IMR-90 (cell line): ENCODE measurements around the gene MSI2. TPM values are rescaled to one million over a fixed set of nuclear protein-coding genes. Genes with fewer than 3 reads are reported as not detected.

Experiments used
- ATAC-seq: fragments of 200-7000 bp; cut with Tn5 transposase; 2 replicates; pipeline ENCODE4 v1.9.1; 2020; ENCODE audit warnings: low read depth, mild to moderate bottlenecking, moderate library complexity
- BruUV-seq: library from RNA; stranded (reverse); fragments of 400-500 nt; replicated peaks from 2 replicates; lab custom pipeline; 2021; lab: Mats Ljungman, UMichigan
- CTCF ChIA-PET: fragments of 300-600 bp; formaldehyde crosslinking; extraction: SDS; loops from one replicate; lab custom pipeline; 2021; ENCODE audit warnings: antibody characterized with exemption; lab: Yijun Ruan, JAX
- POLR2A ChIA-PET: fragments of 300-600 bp; sonication (Branson Sonifier 250); formaldehyde crosslinking; loops from one replicate; lab custom pipeline; 2022; ENCODE audit warnings: antibody characterized with exemption; ENCODE audit not compliant: unreplicated experiment; lab: Charles Lee
- DNase-seq: peaks from one replicate; pipeline ENCODE4 v3.0.0; 2013
- H2AFZ ChIP-seq: replicated peaks from 2 replicates; pipeline ENCODE3; 2013; ENCODE audit warnings: low read length, mild to moderate bottlenecking; ENCODE audit not compliant: poor library complexity
- H2AK5ac ChIP-seq: 2 replicates; pipeline ENCODE4 v1.6.1; 2013; ENCODE audit warnings: low read depth, low read length, inconsistent platforms
- H2AK9ac ChIP-seq: replicated peaks from 2 replicates; pipeline ENCODE3; 2013; ENCODE audit warnings: mild to moderate bottlenecking, low read depth, low read length, moderate library complexity; ENCODE audit not compliant: poor library complexity
- H2BK120ac ChIP-seq: 2 replicates; pipeline ENCODE4 v1.6.1; 2013; ENCODE audit warnings: low read depth, low read length, inconsistent platforms
- H2BK15ac ChIP-seq: 3 replicates; pipeline ENCODE4 v1.6.1; 2013; ENCODE audit warnings: low read depth, low read length, inconsistent platforms
- H2BK20ac ChIP-seq: 2 replicates; pipeline ENCODE4 v1.6.1; 2013; ENCODE audit warnings: low read depth, mild to moderate bottlenecking, inconsistent platforms, low read length, moderate library complexity
- H2BK5ac ChIP-seq: 2 replicates; pipeline ENCODE4 v1.6.1; 2013; ENCODE audit warnings: mild to moderate bottlenecking, low read depth, low read length, inconsistent platforms; ENCODE audit not compliant: poor library complexity, severe bottlenecking
- H3K14ac ChIP-seq: replicated peaks from 2 replicates; pipeline ENCODE4 v1.6.1; 2013; ENCODE audit warnings: low read depth, low read length, inconsistent platforms
- H3K18ac ChIP-seq: 2 replicates; pipeline ENCODE4 v1.6.1; 2013; ENCODE audit warnings: low read depth, low read length, control low read depth
- H3K23ac ChIP-seq: 2 replicates; pipeline ENCODE4 v1.6.1; 2013; ENCODE audit warnings: low read depth, low read length, inconsistent platforms
- H3K27ac ChIP-seq: 2 replicates; pipeline ENCODE4 v1.5.1; 2013; ENCODE audit warnings: mild to moderate bottlenecking, control low read depth, low read length; ENCODE audit not compliant: insufficient read depth
- H3K27me3 ChIP-seq: 2 replicates; pipeline ENCODE4 v1.6.1; 2013; ENCODE audit warnings: low read length; ENCODE audit not compliant: control insufficient read depth, insufficient read depth
- H3K36me3 ChIP-seq: 2 replicates; pipeline ENCODE4 v1.6.1; 2013; ENCODE audit warnings: low read length, mixed read lengths; ENCODE audit not compliant: control insufficient read depth, insufficient read depth
- H3K4ac ChIP-seq: 2 replicates; pipeline ENCODE4 v1.6.1; 2013; ENCODE audit warnings: low read depth, low read length, inconsistent platforms
- H3K4me1 ChIP-seq: 2 replicates; pipeline ENCODE4 v1.6.1; 2013; ENCODE audit warnings: low read length, mixed read lengths; ENCODE audit not compliant: control insufficient read depth, insufficient read depth
- H3K4me2 ChIP-seq: 2 replicates; pipeline ENCODE4 v1.6.1; 2013; ENCODE audit warnings: low read depth, mild to moderate bottlenecking, control low read depth, low read length, moderate library complexity
- H3K4me3 ChIP-seq: 2 replicates; pipeline ENCODE4 v1.5.1; 2013; ENCODE audit warnings: low read depth, mild to moderate bottlenecking, control low read depth, low read length, moderate library complexity; ENCODE audit not compliant: insufficient read depth
- H3K56ac ChIP-seq: 2 replicates; pipeline ENCODE4 v1.6.1; 2013; ENCODE audit warnings: low read length, inconsistent platforms; ENCODE audit not compliant: insufficient read depth; ENCODE audit errors: extremely low read depth
- H3K79me1 ChIP-seq, 2 experiments: 2 replicates each; pipeline ENCODE4 v1.6.1; 2013; ENCODE audit warnings: low read length in 2 of 2, inconsistent platforms in 1 of 2, low read depth in 1 of 2
- H3K9ac ChIP-seq: 2 replicates; pipeline ENCODE4 v1.6.1; 2013; ENCODE audit warnings: low read depth, low read length, control low read depth
- H3K9me1 ChIP-seq: 2 replicates; pipeline ENCODE4 v1.6.1; 2013; ENCODE audit warnings: low read length, inconsistent platforms; ENCODE audit not compliant: insufficient read depth
- H3K9me3 ChIP-seq: 2 replicates; pipeline ENCODE4 v1.6.1; 2013; ENCODE audit warnings: low read length; ENCODE audit not compliant: control insufficient read depth, insufficient read depth
- H4K20me1 ChIP-seq: 2 replicates; pipeline ENCODE4 v1.6.1; 2013; ENCODE audit warnings: low read length, inconsistent platforms; ENCODE audit not compliant: insufficient read depth
- H4K5ac ChIP-seq: 2 replicates; pipeline ENCODE4 v1.6.1; 2013; ENCODE audit warnings: mild to moderate bottlenecking, low read depth, low read length, control low read depth
- H4K8ac ChIP-seq, 2 experiments: 2 replicates each; pipeline ENCODE4 v1.6.1; 2013; ENCODE audit warnings: low read depth in 2 of 2, low read length in 2 of 2, control low read depth in 1 of 2, inconsistent platforms in 1 of 2
- H4K91ac ChIP-seq: 2 replicates; pipeline ENCODE4 v1.6.1; 2013; ENCODE audit warnings: low read depth, low read length, inconsistent platforms; ENCODE audit not compliant: insufficient read depth
- MAFK ChIP-seq: IDR thresholded peaks from 2 replicates; pipeline ENCODE4 v1.6.1; 2012; ENCODE audit warnings: low read depth, low read length, improper control_type of control experiment
- MAZ ChIP-seq: IDR thresholded peaks from 2 replicates; pipeline ENCODE4 v1.6.1; 2012; ENCODE audit warnings: low read depth, mild to moderate bottlenecking, low read length, improper control_type of control experiment, moderate library complexity, borderline replicate concordance
- NFE2L2 ChIP-seq: fragments of 150-350 bp; IDR thresholded peaks from 2 replicates; pipeline ENCODE4 v1.6.1; 2016; ENCODE audit warnings: low read depth, mild to moderate bottlenecking, low read length
- RAD21 ChIP-seq: IDR thresholded peaks from 2 replicates; pipeline ENCODE4 v1.6.1; 2012; ENCODE audit warnings: low read length, improper control_type of control experiment
- RFX5 ChIP-seq: IDR thresholded peaks from 2 replicates; pipeline ENCODE4 v1.8.0; 2012; ENCODE audit warnings: low read depth, mild to moderate bottlenecking, low read length, moderate library complexity
- WGBS, 2 experiments: methylation state at CpG; one replicate each; pipeline versions ENCODE4 v1.1.5 to v1.1.7; 2013; ENCODE audit warnings: missing lambda C conversion rate in 2 of 2; ENCODE audit not compliant: insufficient read length in 1 of 2; ENCODE audit errors: extremely low coverage in 2 of 2; 5-methylcytosine and 5-hydroxymethylcytosine counted together
- dilution Hi-C: fragments of 300-500 bp; cut with HindIII; formaldehyde crosslinking; loops from one replicate; pipeline ENCODE4 v1.14.3; 2018; ENCODE audit warnings: low sequenced_read_pairs; ENCODE audit not compliant: unreplicated experiment
- in situ Hi-C: fragments of 300-500 bp; cut with MboI; formaldehyde crosslinking; loops from 3 replicates; pipeline ENCODE4 v1.14.3; 2019; ENCODE audit warnings: low sequenced_read_pairs, inconsistent platforms, mixed read lengths
- intact Hi-C: fragments of 100-400 bp; cut with micrococcal nuclease; formaldehyde crosslinking; loops from 2 replicates; pipeline ENCODE4 v1.10.0; 2022
- polyA plus RNA-seq, 3 experiments: library from polyadenylated mRNA; depleted of rRNA; stranded (reverse); fragments of >200 nt; gene quantifications; 2 replicates each; pipeline ENCODE4 v1.2.3, GENCODE V29; 2012; ENCODE audit warnings: low replicate concordance in 1 of 3
- total RNA-seq: library from RNA; depleted of rRNA; stranded (reverse); fragments of >200 nt; gene quantifications from 2 replicates; pipeline ENCODE4 v1.2.3, GENCODE V29; 2012

The MSI2 gene
- total and polyA plus RNA-seq, 2 of the 4 experiments (the other 2 are of a cell fraction) = 13.0 to 16.0 TPM

GRCh38 chr17:57477522-57478362, 221.4 kb downstream of the MSI2 start:
- H3K4me1 ChIP-seq = peaks cover 24% of the 10 kb centered on the region
- peaks cover 9% of the 10 kb centered on the region for H4K20me1 ChIP-seq
- H3K18ac ChIP-seq = no peak overlapping the region
- in situ Hi-C loops (no loop called here), dilution Hi-C loops (no loop called here), intact Hi-C loops (no loop called here)
- H3K9me1 ChIP-seq = peaks cover 20% of the 10 kb centered on the region
- no peak overlapping the region for H3K4me3 ChIP-seq
- no peak overlapping the region for H4K91ac ChIP-seq
- BruUV-seq = no TSS peak
- H3K23ac ChIP-seq = no peak overlapping the region
- no peak overlapping the region for H2BK120ac ChIP-seq
- no peak overlapping the region for H3K27ac ChIP-seq
- H3K9ac ChIP-seq = no peak overlapping the region
- H3K56ac ChIP-seq = no peak overlapping the region
- H2AK5ac ChIP-seq = no peak overlapping the region
- no peak overlapping the region for H3K4me2 ChIP-seq
- WGBS, 2 experiments = 100% methylated on average over 1 of the region's 9 CpGs; no CpG with 5 or more reads in 1 of the 2 experiments
- ChIA-PET POLR2A (no interaction called here), CTCF (no interaction called here)
- H3K79me1 ChIP-seq = peaks cover 4 to 15% of the 10 kb centered on the region in 2 experiments; a peak in 3 of 4 replicates
- H2BK20ac ChIP-seq = no peak overlapping the region
- no peaks in the 10 kb centered on the region for H3K36me3 ChIP-seq
- H3K27me3 ChIP-seq = no peaks in the 10 kb centered on the region
- H2AK9ac ChIP-seq = no peak overlapping the region
- H2AFZ ChIP-seq = no peak overlapping the region
- ATAC-seq (no peak), DNase-seq (no peak)
- no peak overlapping the region for H3K14ac ChIP-seq
- H4K8ac ChIP-seq = no peak overlapping the region
- TF ChIP-seq NFE2L2 (no peak), MAFK (no peak), RAD21 (no peak), MAZ (no peak), RFX5 (no peak)
- H3K4ac ChIP-seq = no peak overlapping the region
- no peaks in the 10 kb centered on the region for H3K9me3 ChIP-seq
- no peak overlapping the region for H4K5ac ChIP-seq
- no peak overlapping the region for H2BK5ac ChIP-seq
- no peak overlapping the region for H2BK15ac ChIP-seq
